ENCODE data around the gene OR6K6. TPM values are rescaled to one million over a fixed set of nuclear protein-coding genes. Genes with fewer than 3 reads are reported as not detected.

The OR6K6 gene
- total RNA-seq, 1 donor from 2014 or later: not detected

- no peak overlapping the region for H3K27ac ChIP-seq
- DNase-seq (no peak), ATAC-seq (no peak)
- TF ChIP-seq, protein P1, sequence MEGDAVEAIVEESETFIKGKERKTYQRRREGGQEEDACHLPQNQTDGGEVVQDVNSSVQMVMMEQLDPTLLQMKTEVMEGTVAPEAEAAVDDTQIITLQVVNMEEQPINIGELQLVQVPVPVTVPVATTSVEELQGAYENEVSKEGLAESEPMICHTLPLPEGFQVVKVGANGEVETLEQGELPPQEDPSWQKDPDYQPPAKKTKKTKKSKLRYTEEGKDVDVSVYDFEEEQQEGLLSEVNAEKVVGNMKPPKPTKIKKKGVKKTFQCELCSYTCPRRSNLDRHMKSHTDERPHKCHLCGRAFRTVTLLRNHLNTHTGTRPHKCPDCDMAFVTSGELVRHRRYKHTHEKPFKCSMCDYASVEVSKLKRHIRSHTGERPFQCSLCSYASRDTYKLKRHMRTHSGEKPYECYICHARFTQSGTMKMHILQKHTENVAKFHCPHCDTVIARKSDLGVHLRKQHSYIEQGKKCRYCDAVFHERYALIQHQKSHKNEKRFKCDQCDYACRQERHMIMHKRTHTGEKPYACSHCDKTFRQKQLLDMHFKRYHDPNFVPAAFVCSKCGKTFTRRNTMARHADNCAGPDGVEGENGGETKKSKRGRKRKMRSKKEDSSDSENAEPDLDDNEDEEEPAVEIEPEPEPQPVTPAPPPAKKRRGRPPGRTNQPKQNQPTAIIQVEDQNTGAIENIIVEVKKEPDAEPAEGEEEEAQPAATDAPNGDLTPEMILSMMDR (IDR thresholded peaks at IDR 0.05): no peak
- H3K27me3 ChIP-seq (ENCODE audit: low read depth): no peaks in the 10 kb centered on the region
- H3K36me3 ChIP-seq: no peaks in the 10 kb centered on the region
- H3K4me3 ChIP-seq: no peak overlapping the region
- H3K9me3 ChIP-seq: no peaks in the 10 kb centered on the region
- intact Hi-C loops (cut with DNase I): no loop called here
- no peaks in the 10 kb centered on the region for H3K4me1 ChIP-seq
Observed at GRCh38 chr1:158799689-158800088, 45.2 kb downstream of the OR6K6 start.

DNA sequence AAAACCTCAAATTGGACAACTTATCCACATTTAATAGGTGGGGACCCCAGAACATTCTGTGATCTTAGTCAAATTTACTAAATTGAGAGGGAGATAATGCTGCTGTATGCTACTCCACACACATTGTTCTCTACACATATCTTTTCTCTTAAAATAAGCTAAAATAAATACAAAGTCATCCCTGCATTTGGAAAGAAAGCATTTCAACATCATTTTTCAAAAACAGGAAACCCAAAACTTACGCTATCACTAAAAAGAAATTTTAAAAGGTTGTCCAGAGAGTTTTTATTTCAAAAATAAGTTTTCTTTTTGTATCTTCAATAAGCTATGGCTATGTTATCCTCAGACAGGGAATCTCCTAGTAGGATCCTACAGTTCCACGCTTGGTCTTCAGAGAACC is 46.0 kb downstream of the OR6K6 start:
- no peaks in the 10 kb centered on the region for H3K4me1 ChIP-seq
- H3K27ac ChIP-seq: no peak overlapping the region
- ATAC-seq: no peak
- TF ChIP-seq, protein P1 (IDR thresholded peaks at IDR 0.05): no peak
- no peaks in the 10 kb centered on the region for H3K36me3 ChIP-seq
- intact Hi-C loops (cut with DNase I): no loop called here
- no peaks in the 10 kb centered on the region for H3K9me3 ChIP-seq
- DNase-seq: no peak
- H3K27me3 ChIP-seq (ENCODE audit: low read depth): no peaks in the 10 kb centered on the region
- H3K4me3 ChIP-seq: no peak overlapping the region

- TF ChIP-seq, protein P1 (IDR thresholded peaks at IDR 0.05): no peak
Observed at GRCh38 chr1:158801396-158801795, 46.9 kb downstream of the OR6K6 start.

DNA sequence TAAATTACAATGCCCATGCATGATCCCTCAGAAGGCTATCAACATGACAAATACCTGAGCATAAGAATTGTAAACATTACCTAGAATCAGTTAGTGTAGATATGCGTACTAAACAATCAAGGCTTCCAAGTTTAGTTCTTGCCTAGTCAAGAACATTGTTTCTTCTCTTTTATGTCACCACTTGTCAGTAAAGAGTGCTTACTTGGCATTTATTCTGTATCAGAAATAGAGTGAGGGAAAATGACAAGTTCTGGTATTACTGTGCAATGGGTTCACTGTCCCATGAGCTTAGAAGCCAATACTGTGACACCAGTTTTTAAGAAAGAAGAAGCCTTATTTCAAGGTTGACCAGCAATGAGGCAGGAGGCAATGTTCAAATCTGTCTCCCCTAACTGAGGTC is 49.2 kb downstream of the OR6K6 start:
- Histone ChIP-seq H3K27ac (no peak overlapping the region), H3K9me3 (no peaks in the 10 kb centered on the region), H3K4me1 (no peaks in the 10 kb centered on the region), H3K27me3 (ENCODE audit: low read depth) (no peaks in the 10 kb centered on the region), H3K36me3 (no peaks in the 10 kb centered on the region), H3K4me3 (no peak overlapping the region)
- DNase-seq: no peak
- intact Hi-C loops (cut with DNase I): no loop called here
- TF ChIP-seq, protein P1 (IDR thresholded peaks at IDR 0.05): no peak
- no peak for ATAC-seq

More at GRCh38 chr1:158801396-158801795, 46.9 kb downstream of the OR6K6 start:
- Histone ChIP-seq H3K27ac (no peak overlapping the region), H3K4me1 (no peaks in the 10 kb centered on the region), H3K36me3 (no peaks in the 10 kb centered on the region), H3K9me3 (no peaks in the 10 kb centered on the region), H3K27me3 (ENCODE audit: low read depth) (no peaks in the 10 kb centered on the region), H3K4me3 (no peak overlapping the region)
- no peak for DNase-seq
- peak in 1 of 2 donors; percentile 32 for ATAC-seq
- intact Hi-C loops (cut with DNase I): no loop called here

Other genes starting within 250 kb of the OR6K6 start
- not detected for gene OR6Y1, start 200.3 kb upstream of the OR6K6 start, total RNA-seq
- gene OR6P1, start 184.1 kb upstream of the OR6K6 start, total RNA-seq: not detected
- gene OR10X1, start 174.8 kb upstream of the OR6K6 start, total RNA-seq: not detected
- gene OR10Z1, start 149.5 kb upstream of the OR6K6 start, total RNA-seq: not detected
- 0.50 TPM for gene SPTA1, start 68.0 kb upstream of the OR6K6 start, total RNA-seq
- not detected for gene OR6K2, start 54.1 kb upstream of the OR6K6 start, total RNA-seq
- 2.2 TPM for gene OR6K3, start 34.0 kb upstream of the OR6K6 start, total RNA-seq
- gene OR6N1, start 17.5 kb downstream of the OR6K6 start, total RNA-seq: 2.3 TPM
- 0.30 TPM for gene OR6N2, start 26.5 kb downstream of the OR6K6 start, total RNA-seq
- gene MNDA, start 76.6 kb downstream of the OR6K6 start, total RNA-seq: 84.3 TPM
- gene PYHIN1, start 176.8 kb downstream of the OR6K6 start, total RNA-seq: 3.9 TPM

Measured in lower lobe of right lung (tissue), 2 donors.